ENCODE measurements around the gene ZNF282. TPM values are rescaled to one million over a fixed set of nuclear protein-coding genes. Genes with fewer than 3 reads are reported as not detected.

Gene ZNF282
- total and polyA plus RNA-seq, 2 donors from 2014 or later = 9.3 to 24.5 TPM

- Histone ChIP-seq H3K9me3 (ENCODE audit: control insufficient read depth in 2 of 3, insufficient read depth in 1 of 3, low read length in 3 of 3) (no peaks in the 10 kb centered on the region), H3K36me3 (ENCODE audit: control insufficient read depth in 2 of 3, insufficient read depth in 3 of 3, low read length in 3 of 3) (peaks cover 13 to 70% (median 47%) of the 10 kb centered on the region in 3 donors), H3K27me3 (ENCODE audit: control insufficient read depth, insufficient read depth, low read length) (no peaks in the 10 kb centered on the region), H3K9ac (ENCODE audit: low read length in 3 of 3) (no peak overlapping the region), H3K4me1 (ENCODE audit: control insufficient read depth in 2 of 3, insufficient read depth in 2 of 3, low read depth in 1 of 3, low read length in 3 of 3) (no peaks in the 10 kb centered on the region), H3K27ac (ENCODE audit: low read depth in 2 of 2, low read length in 2 of 2) (no peak overlapping the region), H3K4me3 (ENCODE audit: low read length in 3 of 3) (no peak overlapping the region)
- intact Hi-C loops (cut with DNase I) = no loop called here
- TF ChIP-seq, protein P1, sequence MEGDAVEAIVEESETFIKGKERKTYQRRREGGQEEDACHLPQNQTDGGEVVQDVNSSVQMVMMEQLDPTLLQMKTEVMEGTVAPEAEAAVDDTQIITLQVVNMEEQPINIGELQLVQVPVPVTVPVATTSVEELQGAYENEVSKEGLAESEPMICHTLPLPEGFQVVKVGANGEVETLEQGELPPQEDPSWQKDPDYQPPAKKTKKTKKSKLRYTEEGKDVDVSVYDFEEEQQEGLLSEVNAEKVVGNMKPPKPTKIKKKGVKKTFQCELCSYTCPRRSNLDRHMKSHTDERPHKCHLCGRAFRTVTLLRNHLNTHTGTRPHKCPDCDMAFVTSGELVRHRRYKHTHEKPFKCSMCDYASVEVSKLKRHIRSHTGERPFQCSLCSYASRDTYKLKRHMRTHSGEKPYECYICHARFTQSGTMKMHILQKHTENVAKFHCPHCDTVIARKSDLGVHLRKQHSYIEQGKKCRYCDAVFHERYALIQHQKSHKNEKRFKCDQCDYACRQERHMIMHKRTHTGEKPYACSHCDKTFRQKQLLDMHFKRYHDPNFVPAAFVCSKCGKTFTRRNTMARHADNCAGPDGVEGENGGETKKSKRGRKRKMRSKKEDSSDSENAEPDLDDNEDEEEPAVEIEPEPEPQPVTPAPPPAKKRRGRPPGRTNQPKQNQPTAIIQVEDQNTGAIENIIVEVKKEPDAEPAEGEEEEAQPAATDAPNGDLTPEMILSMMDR (IDR thresholded peaks at IDR 0.05; ENCODE audit: borderline replicate concordance, extremely low read depth, insufficient read depth) = no peak
- FAIRE-seq (no peak), DNase-seq (no peak)
These were observed 18.8 kb downstream of the ZNF282 start for GRCh38 chr7:149214020-149214720.

DNA sequence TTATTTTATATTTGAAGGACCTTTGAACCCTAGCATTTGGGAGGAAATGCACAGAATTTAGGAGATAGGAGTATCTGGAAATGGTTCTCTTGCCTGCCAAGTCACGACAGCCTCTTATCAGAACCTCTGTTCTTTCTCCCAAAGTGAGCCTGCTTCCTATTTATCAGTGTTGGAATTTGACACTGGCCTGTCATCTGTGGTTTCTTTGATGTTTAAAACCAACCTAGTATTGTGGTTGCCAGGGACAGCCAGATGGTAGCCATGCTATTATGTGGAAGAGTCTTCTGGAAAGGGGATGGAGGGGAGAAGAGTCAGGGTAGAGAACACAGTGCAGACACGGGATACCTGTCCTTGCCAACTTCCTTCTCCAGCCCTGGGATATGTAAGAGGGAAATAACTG, 21.1 kb downstream of the ZNF282 start:
- Histone ChIP-seq H3K9me3 (ENCODE audit: control insufficient read depth in 2 of 3, insufficient read depth in 1 of 3, low read length in 3 of 3) (no peaks in the 10 kb centered on the region), H3K9ac (ENCODE audit: low read length in 3 of 3) (no peak overlapping the region), H3K4me1 (ENCODE audit: control insufficient read depth in 2 of 3, insufficient read depth in 2 of 3, low read depth in 1 of 3, low read length in 3 of 3) (no peaks in the 10 kb centered on the region), H3K4me3 (ENCODE audit: low read length in 3 of 3) (no peak overlapping the region), H3K27ac (ENCODE audit: low read depth in 2 of 2, low read length in 2 of 2) (no peak overlapping the region), H3K36me3 (ENCODE audit: control insufficient read depth in 2 of 3, insufficient read depth in 3 of 3, low read length in 3 of 3) (peaks cover 5 to 51% (median 38%) of the 10 kb centered on the region in 3 donors), H3K27me3 (ENCODE audit: control insufficient read depth, insufficient read depth, low read length) (no peaks in the 10 kb centered on the region)
- TF ChIP-seq, protein P1 (IDR thresholded peaks at IDR 0.05; ENCODE audit: borderline replicate concordance, extremely low read depth, insufficient read depth) = no peak
- DNase-seq = no peak
- no peak for FAIRE-seq
- intact Hi-C loops (cut with DNase I) = no loop called here

DNA sequence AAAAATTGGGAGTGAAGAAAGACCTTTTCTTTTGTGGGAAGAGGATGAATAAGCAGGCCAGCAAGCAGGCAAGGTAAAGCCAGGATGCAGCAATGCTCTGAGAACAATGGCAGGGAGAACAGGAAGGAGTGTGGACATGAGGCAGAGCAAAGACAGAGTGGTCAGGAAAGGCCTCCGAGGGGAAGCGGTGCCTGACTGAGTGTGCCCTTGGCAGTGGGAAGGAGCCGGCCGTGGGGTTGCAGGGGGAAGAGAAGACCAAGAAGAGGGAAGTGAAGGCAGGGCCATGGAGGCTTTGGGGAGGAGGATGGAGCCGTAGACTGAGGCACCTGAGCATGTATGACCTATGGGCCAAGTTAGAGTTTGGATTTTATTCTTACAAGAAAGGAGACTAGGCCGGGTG, 22.2 kb downstream of the ZNF282 start:
- no peaks in the 10 kb centered on the region for H3K27me3 ChIP-seq (ENCODE audit: control insufficient read depth, insufficient read depth, low read length)
- H3K9me3 ChIP-seq (ENCODE audit: control insufficient read depth in 2 of 3, insufficient read depth in 1 of 3, low read length in 3 of 3) = no peaks in the 10 kb centered on the region
- TF ChIP-seq, protein P1 (IDR thresholded peaks at IDR 0.05; ENCODE audit: borderline replicate concordance, extremely low read depth, insufficient read depth) = no peak
- H3K4me1 ChIP-seq (ENCODE audit: control insufficient read depth in 2 of 3, insufficient read depth in 2 of 3, low read depth in 1 of 3, low read length in 3 of 3) = no peaks in the 10 kb centered on the region
- no peak for FAIRE-seq
- no peak overlapping the region for H3K9ac ChIP-seq (ENCODE audit: low read length in 3 of 3)
- H3K27ac ChIP-seq (ENCODE audit: low read depth in 2 of 2, low read length in 2 of 2) = no peak overlapping the region
- intact Hi-C loops (cut with DNase I) = no loop called here
- no peak overlapping the region for H3K4me3 ChIP-seq (ENCODE audit: low read length in 3 of 3)
- peaks cover 5 to 45% (median 31%) of the 10 kb centered on the region in 3 donors for H3K36me3 ChIP-seq (ENCODE audit: control insufficient read depth in 2 of 3, insufficient read depth in 3 of 3, low read length in 3 of 3)
- no peak for DNase-seq
